Right ventricle myocardium inferior (tissue), 1 donor: Measurements from ENCODE around the gene GRIN2A. TPM values are rescaled to one million over a fixed set of nuclear protein-coding genes. Genes with fewer than 3 reads are reported as not detected.

Experiments
- ATAC-seq: fragments of 200-7000 bp; cut with Tn5 transposase; one replicate; pipeline ENCODE4 v1.9.1; 2020; ENCODE audit warnings: mild to moderate bottlenecking, moderate library complexity
- DNase-seq: peaks from one replicate; pipeline ENCODE4 v3.0.0; 2021; ENCODE audit errors: missing footprints
- intact Hi-C: fragments of 100-400 bp; cut with DNase I; formaldehyde crosslinking; loops from one replicate; pipeline ENCODE4 v1.11.0; 2022
- long read RNA-seq: library from polyadenylated mRNA; unstranded; transcript quantifications from one replicate; pipeline ENCODE4 v2.0.0, GENCODE V29; 2021
- total RNA-seq: library from RNA; stranded (reverse); fragmentation: NEBNext Ultra II Directional; extraction: Animal tissue kit (Norgen Biotek cat#: 25700); gene quantifications from one replicate; pipeline ENCODE4 v1.2.1, GENCODE V29; 2021
- donor health status: DM: no; HTN: yes; CAD: no; lungs with severe emphysema.

The GRIN2A gene
- total RNA-seq: 4.3 TPM
- long read RNA-seq, partial matches to known transcripts: 1 of 2 reads
- long read RNA-seq, other reads (novel, unspliced or antisense): 1 of 2 reads

DNA sequence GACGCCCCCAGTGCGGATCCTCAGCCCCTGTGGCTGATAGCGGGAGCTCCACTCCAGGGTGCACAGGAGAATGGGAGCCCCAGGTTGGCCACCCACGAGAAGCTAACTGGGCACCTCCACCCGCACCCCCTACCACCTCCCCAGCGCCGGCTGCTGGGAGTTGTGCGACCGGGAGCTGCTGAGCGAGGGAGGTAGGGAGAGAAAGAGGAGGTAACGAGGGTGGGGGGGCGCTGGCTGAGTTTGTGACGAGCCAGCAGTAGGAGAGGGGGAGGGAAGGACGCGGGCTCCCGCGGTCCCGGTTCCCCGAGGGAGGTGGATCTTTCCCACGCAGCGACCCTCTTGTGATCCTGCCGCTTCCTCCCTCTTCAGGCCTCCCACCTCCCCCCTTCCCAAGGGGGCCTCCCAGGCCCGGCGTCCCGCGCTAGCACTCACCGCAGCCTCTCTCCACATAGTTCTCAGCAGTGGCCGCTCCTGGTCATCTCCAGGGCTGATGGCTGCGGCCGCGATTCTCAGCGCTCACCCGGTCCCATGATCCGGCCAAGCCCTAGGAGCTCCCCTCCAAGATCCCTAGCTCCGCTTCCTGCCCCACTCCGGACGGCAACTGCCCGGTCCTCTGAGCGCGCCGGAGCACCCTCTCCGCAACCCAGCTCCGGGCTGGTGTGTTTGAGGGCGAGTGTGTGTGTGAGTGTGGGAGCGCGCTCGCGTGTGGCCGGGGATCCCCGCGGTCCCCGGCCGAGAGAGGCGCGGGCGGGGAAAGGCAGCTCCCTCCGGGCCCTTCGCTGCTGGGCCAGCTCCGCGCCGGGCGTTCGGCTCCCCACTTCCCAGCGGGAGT, at the start of gene GRIN2A:
GRIN2A (minus strand) TSS at position 207 of the 832 bp plus-strand sequence. CDS start 2,017 bp downstream, outside the sequence.
- DNase-seq (no peak), ATAC-seq (no peak)
- intact Hi-C loops: loop anchor here (5.0 to 10.0 kb wide), 4 partner anchors 330 to 1048 kb away; no protein-coding TSS in a partner anchor

DNA sequence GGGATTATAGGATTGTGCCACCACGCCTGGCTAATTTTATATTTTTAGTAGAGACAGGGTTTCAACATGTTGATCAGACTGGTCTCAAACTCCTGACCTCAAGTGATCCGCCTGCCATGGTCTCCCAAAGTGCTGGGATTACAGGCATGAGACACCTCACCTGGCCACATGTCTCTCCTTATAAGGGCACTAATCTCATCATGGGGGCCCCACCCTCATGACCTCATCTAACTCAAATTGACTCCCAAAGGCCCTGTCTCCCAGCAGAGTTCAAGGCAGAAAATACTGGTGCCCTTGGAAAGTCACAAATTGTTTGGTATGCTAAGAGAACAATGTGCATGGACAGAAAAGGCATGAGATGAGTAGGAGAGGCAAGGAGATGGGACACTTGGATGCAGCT, 49.3 kb upstream of the GRIN2A start:
- no peak for ATAC-seq
- no peak for DNase-seq
- intact Hi-C loops: no loop called here

DNA sequence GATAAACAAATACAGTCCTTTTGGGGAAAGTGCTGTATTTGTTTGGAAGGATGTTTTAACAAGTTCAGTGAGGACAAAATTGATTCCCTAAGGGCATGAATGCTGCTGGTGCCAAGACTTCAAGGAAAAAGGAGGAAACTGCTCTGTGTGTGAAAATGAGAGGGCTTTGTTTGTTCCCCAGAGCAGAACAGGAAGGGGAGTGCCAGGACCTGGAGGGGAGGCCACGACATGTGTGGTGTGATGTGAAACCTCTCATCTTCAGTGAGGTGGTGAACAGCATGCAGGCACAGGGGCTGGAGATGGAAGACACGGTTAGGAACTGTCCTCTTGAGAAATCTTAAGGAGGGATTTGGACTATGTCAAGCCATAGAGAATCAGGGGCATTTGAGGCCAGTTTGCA, 46.6 kb upstream of the GRIN2A start:
- intact Hi-C loops: no loop called here
- no peak for ATAC-seq

DNA sequence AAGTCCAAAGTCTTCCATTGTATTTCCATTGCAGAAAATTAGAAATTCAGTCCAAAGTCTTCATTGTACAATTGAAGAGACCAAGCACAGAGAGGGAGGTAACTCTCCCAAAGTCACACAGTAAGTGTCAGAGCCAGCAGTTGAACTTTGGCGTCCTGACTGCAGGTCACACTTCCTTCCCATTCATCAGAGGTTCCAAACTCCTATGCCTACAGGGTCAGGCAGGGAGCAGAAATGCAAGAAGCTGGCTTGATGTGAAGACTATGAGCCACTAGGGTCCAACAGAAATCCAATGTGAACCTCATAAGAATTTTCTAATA, 44.7 kb upstream of the GRIN2A start:
- DNase-seq (no peak), ATAC-seq (no peak)
- intact Hi-C loops: no loop called here

More for the DNA sequence above, 46.6 kb upstream of the GRIN2A start:
- no peak for DNase-seq

DNA sequence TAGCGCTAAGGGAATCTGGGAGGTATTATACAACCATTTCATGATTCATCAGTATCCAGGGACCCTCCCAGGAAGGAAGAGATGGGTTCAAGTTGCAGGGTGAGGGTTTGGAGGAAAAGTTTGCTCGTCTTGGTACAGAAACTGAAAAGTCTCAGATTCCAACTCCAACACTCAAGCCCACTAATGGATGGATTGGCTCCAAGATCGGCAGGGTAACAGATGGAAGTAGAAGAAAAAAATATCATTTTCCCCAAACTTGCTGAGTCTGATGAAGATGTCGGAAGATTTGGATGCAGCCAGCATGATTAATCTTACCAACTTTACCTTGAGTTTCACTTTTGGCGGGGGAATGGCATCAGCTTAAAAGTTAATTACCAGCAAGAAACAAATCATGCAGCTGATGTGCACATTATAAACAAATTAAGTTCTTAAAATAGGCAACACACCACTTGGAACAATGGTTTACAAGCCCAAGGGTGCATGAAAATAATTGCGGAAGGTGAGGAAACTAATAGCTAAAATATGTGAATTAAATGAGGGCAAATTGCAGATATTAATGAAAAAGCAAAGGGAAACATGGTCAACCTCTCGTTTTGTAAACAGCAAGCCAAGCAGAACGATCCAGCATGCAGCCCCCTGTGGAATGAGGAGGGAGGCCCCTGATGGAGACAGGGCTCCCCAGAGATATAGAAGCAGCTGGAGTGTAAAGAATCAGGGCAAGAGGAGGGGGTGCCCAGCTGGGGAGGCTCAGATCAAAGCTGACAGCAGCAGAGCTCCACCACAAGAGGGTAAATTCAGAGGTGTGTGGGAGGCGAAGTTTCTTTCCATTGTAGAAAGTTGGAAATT, 44.1 kb upstream of the GRIN2A start:
- intact Hi-C loops: no loop called here
- no peak for DNase-seq

DNA sequence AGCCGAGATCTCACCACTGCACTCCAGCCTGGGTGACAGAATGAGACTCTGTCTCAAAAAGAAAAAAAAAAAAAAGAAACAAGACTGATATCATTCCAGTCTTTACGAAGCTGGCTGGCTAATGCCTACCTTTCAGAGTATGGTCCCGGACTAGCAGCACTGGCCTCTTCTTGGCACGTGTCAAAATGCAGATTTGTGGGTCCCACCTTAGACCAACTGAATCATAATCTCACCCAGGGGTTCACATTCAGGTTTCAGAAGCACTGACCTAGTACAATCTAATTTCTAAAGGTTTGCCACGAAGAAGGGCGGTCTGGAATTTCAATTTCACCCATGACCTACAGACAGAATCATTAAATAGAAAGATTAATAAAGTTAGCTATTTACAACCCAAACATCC, 43.4 kb upstream of the GRIN2A start:
- intact Hi-C loops: no loop called here
- ATAC-seq (no peak), DNase-seq (no peak)

More for the DNA sequence above, 44.1 kb upstream of the GRIN2A start:
- no peak for ATAC-seq

DNA sequence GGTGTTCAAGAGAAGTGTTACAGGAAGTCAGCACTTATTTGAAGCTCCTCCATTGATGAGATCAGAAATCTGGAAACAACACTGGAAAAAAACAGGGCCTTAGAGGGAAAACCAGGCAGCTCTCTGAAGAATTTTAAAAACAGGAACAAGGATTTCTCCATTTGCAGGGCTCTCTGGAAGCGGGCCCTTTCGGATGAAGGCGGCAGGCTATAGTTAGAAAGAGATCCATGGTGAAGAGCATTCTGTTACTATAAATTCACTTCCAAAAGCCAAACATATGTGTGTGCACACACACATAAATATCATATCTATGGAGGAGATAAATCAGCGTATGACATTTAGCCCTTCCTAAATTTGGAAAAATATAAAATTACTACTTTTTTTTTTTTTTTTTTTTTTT, 42.6 kb upstream of the GRIN2A start:
- DNase-seq (no peak), ATAC-seq (no peak)
- intact Hi-C loops: no loop called here

DNA sequence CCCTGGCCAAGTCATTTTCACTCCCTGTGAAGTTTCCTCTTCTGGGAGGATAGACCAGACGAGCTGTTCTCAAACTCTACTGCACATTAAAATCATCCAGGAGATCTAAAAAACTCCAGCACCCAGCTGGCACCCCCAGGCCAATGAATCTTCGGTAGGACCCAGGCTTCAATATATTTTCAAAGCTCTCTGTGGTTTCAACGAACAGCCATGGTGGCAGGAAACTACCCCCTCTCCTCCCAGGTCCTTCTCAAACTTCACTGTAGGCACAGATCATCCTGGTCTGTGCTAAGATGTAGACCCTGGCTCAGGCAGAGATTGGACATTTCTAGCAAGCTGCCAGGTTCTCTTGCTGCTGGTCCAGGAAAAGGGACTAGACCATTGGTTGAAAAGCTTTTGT, 38.7 kb upstream of the GRIN2A start:
- ATAC-seq (no peak), DNase-seq (no peak)

DNA sequence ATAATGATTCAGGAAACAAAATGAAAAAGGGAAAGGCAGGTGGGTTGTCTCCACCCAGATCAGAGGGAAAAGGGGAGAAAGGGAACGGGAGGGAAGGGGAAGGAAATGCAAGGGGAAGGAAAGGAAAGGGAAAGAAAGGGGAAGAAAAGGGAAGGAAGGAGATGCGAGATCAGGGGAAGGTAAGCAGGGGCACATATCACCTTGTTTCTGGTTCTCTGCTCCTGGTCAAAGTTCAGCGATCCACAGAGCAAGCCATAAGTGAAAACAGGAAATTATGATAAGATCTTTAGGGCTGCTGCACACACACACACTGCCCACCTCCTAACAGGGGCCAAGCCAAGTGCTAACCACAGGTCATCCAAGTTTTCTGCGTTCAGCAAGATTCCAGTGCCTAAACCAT, 37.5 kb upstream of the GRIN2A start:
- intact Hi-C loops: no loop called here
- ATAC-seq: no peak
- DNase-seq: no peak

More for the DNA sequence above, 38.7 kb upstream of the GRIN2A start:
- intact Hi-C loops: no loop called here

DNA sequence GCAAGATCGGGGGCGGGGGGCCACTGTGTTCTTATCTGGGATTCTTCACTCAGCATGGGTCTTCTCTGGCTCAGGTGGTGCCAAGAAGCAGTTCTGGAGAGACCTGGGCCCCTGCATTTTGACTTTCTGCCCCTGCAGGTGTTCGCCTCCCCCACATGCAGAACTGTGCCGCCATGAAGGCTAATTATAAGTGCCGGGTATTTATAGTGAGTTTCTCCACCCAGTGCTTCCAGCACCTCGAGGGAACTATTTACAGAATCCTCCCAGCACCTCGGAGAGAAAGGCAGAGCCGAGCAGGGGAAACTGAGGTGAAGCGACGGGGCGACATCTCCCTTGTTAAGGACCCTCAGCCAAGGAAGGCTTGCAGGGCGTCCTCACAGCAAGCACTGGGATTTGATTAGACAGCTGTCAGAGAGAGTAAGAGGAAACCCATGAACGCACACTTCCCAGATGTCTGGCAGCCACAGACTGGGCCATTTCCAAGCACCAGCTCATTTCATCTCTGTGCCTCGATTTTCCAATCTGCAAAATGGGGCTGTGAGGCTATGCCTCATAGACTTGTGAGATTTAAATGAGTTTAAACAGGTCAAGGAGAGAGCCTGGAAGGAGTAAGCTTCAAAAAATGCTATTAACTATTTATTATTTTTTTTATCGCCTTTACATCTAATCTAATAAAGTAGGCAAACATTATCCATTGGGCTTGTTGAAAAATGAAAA, 36.4 kb upstream of the GRIN2A start:
- peak; percentile 75 for ATAC-seq
- DNase-seq: no peak
- intact Hi-C loops: no loop called here

DNA sequence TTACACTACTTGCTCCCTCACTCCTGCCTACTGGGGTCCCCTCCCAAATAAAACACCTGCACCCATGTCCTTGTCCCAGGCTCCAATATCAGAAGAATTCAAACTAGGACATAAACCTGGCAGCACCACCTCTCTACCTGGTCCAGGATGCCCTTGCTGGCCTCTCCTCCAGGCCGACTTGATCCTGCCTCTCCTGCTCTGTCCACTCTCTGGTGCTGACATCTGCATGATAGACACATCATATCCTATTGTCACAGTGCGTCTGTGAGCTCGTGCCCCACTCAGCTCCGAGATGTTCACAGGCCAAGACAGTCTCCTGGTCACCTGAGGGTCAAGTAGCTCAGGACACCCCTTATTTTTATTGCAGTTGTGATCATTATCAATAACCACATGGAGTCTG, 31.5 kb upstream of the GRIN2A start:
- intact Hi-C loops: no loop called here
- DNase-seq (no peak), ATAC-seq (no peak)

DNA sequence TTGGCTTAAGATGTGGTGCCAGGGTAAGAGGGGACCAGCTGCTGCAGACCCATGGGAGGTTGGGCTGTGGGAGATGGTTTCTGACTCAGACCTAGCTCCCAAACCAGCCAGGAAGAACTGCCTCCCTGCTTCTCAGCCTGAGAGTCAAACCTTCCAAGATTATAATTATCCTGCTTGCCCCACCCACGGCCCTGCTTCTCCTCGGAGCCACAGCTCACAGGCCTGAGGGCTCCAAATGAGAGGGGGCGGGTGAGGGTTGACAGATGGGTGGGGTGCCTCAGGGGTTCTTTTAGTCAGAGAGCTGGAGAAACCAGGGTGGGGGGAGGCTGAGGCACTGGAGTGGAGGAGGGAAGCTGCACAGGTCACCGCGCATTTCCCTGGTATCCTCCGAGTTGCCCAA, 28.7 kb upstream of the GRIN2A start:
- ATAC-seq: no peak
- intact Hi-C loops: no loop called here
- DNase-seq: no peak

DNA sequence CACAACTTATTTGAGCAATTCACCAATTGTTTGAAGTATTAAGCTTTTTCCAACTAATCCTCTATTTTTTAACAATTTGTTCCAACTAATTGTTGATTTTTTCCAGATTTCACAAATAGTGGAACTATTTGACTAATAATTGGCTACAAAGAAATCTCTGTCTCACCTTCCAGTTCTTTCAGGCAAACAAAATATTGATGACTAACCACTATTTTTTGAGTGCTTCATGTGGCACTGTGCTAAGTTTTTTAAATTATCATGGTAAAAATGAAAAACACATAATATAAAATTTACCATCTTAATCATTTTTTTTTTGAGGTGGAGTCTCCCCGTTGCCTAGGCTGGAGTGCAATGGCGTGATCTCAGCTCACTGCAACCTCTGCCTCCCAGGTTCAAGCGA, 24.6 kb upstream of the GRIN2A start:
- ATAC-seq: no peak
- intact Hi-C loops: no loop called here
- no peak for DNase-seq

DNA sequence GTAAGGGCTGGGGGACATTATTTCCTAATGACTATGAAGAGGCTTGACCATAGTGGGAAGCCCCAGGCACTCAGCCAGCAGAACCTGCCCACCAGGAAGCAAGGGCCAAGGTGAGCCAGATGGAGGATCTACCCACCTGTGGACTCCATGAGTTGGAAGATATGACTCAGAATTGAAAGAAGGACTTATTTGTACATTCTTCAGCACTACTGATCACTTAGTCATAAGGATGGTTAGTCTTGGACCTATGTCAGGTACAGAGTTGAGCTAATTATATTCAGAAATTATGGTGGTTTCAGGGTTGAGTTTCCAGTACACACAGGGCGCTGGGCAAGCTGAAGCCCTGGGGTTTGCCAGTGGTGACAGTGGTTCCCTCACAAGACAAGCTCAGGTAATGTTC, 24.0 kb upstream of the GRIN2A start:
- DNase-seq (no peak), ATAC-seq (no peak)
- intact Hi-C loops: no loop called here

DNA sequence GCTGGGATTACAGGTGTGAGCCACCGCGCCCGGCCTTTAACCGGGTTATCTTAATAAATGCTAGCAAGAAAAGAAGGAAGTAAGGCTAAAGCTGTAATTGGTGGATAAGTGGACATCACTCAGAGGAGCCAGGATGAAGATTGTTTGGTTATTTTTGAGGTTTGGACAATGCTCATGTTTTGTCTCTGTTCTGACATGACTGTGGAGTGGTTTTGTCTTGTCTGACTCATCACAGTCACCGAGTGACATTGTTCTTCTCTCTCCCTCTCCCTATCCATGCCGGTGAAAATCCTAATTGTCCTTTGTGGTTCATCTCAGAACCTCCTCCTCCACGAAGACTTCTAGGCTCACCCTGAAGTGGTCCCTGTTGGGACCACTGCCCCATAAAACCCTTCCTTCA, 23.5 kb upstream of the GRIN2A start:
- no peak for ATAC-seq
- intact Hi-C loops: no loop called here
- DNase-seq: no peak

DNA sequence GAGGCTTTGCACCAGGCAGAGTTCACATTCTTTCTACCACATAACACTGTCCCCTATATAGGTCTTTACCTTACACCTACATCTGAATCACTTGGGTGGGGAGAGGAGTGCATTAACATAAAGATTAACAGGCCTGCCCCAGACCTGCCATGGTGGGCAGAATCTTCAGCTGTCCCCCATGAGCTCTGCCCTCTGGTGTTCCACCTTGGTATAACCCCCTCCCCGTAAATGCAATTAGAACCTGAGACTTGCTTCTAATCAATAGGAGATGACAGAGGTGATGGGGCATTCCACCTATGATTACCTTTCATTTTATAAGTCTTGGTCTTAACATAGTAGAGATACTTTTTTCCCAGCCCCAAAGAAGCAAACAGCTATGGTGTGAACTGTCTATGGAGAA, 20.4 kb upstream of the GRIN2A start:
- intact Hi-C loops: no loop called here
- no peak for DNase-seq
- no peak for ATAC-seq

DNA sequence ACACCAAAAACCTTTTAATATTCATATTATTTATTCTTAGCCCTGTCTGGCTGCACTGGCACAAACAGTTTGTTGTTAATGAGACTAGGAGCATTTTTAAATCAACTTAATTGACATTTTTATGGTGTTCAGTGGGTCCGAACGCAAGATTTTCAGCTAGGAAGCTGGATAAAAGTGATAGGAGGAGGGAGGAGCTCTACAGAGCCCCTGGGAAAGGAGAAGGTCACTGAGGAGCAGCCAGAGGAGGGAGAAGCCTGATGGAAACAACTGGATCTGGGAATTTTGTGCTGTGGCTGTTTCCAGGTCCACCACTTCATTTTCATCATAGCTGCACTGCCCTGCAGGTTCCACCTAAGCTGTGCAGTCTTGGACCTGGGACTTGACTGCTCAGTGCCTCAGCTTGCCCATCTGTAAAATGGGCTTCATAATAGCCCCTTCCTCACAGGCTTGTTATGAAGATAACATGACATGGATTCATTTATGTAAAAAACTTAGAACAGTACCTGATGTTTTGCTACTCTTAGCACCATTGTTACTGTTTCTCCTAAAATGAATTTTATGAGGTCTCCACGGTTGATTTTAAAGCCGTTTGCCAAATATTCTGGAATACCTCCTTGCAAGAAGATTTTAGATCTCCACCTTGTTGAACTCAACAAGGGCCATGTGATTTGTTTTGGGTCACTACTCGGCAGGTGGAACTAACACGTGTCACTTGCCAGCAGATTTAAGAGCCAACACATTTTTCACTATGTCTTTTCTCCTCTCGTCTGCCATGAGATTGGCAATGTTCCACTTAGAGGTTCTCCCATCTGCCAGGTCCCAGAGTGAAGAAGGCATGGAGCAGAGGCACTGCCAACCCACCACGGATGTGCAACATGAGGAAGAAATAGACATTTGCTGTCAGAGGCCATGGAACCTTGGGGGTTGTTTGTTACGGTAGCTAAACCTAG, 18.7 kb upstream of the GRIN2A start:
- ATAC-seq (no peak), DNase-seq (no peak)
- intact Hi-C loops: no loop called here

DNA sequence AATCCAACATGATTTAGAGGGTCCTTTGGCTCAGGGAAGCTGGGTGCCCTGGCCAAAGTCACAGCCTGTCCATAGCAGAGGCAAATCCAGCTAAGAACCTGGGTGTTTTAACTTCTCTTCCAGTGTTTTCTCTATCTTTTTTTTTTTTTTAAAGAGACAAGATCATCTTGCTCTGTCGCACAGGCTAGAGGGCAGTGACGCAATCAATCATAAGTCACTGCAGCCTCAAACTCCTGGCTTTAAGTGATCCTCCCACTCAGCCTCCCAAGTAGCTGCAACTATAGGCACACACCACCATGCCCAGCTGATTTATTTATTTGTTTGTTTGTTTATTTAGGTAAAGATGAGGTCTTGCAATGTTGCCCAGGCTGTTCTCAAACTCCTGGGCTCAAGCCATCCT, 14.8 kb upstream of the GRIN2A start:
- intact Hi-C loops: no loop called here
- DNase-seq: no peak
- ATAC-seq: no peak
